Measurements from ENCODE around the gene ARMC2.

DNA sequence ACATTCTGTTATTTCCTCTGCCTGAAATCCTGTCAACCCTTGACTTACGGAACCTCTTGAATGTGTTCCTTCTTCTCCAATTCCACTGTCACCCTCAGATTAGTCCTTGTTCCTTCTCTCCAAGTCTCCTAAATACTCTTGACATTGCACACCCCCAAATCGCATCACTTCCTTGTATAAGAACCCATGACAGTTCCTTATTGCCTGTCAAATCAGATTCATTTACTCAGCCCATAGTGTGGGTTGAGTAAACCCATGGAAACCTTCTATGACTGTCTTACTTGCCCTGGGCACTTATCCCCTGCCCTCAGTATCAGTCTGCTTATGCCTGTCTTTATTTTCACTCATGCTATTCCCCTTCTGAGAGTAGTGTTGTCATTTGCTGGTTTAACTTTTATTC lies 40.5 kb downstream of the ARMC2 start:
- no peak for TF ChIP-seq POLR2AphosphoS5 (IDR thresholded peaks at IDR 0.05; ENCODE audit: low read depth, low read length)
- TF ChIP-seq, protein P1, sequence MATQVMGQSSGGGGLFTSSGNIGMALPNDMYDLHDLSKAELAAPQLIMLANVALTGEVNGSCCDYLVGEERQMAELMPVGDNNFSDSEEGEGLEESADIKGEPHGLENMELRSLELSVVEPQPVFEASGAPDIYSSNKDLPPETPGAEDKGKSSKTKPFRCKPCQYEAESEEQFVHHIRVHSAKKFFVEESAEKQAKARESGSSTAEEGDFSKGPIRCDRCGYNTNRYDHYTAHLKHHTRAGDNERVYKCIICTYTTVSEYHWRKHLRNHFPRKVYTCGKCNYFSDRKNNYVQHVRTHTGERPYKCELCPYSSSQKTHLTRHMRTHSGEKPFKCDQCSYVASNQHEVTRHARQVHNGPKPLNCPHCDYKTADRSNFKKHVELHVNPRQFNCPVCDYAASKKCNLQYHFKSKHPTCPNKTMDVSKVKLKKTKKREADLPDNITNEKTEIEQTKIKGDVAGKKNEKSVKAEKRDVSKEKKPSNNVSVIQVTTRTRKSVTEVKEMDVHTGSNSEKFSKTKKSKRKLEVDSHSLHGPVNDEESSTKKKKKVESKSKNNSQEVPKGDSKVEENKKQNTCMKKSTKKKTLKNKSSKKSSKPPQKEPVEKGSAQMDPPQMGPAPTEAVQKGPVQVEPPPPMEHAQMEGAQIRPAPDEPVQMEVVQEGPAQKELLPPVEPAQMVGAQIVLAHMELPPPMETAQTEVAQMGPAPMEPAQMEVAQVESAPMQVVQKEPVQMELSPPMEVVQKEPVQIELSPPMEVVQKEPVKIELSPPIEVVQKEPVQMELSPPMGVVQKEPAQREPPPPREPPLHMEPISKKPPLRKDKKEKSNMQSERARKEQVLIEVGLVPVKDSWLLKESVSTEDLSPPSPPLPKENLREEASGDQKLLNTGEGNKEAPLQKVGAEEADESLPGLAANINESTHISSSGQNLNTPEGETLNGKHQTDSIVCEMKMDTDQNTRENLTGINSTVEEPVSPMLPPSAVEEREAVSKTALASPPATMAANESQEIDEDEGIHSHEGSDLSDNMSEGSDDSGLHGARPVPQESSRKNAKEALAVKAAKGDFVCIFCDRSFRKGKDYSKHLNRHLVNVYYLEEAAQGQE (IDR thresholded peaks at IDR 0.05; ENCODE audit: insufficient read depth in 1 of 2, low read depth in 2 of 2, low read length in 2 of 2), result no peak
- no peak for TF ChIP-seq TAF1 (IDR thresholded peaks at IDR 0.05; ENCODE audit: borderline replicate concordance, insufficient read depth, low read length)
